Raji (cell line): ENCODE data around the gene PSPC1.

Experiments used
- POLR2A ChIP-seq: IDR thresholded peaks from 2 replicates; pipeline ENCODE4 v1.6.1; 2011; ENCODE audit warnings: low read depth, low read length, control low read depth; ENCODE audit not compliant: insufficient read depth

Gene PSPC1

DNA sequence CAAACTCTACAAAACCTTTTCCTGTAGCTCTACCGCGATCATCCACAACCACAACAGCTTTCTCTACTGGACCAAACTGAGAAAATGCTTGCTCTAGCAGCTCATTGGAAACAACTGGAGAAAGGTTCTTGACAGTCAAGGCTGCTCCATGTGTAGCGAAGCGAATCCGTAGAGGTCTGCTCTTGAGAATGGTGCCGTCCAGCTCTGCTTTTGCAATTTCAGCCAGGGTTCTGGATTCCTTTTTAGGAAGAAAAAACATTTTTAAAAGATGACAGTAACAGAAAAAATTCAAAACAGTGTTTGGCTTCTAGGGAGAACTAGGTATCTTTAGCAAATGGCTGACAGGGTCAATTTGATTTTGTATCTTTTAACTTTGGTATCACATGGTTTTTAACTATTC lies 10.4 kb downstream of the PSPC1 start:
- TF ChIP-seq POLR2A, result no peak

DNA sequence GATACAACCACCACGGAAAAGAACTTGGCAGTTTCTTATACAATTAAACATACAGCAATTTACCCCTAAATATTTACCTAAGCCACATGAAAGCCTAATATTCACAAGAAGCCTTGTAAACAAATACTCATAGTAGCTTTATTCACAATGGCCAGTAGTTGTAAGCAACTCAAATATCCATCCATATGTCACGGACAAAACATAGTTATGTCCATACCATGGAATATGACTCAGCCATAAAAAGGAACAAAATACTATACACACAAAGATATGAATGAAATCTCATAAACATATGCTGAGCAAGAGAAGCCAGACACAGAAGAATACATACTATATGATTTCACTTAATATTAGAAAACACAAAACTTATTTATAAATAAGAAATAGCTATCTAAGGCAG lies 12.9 kb downstream of the PSPC1 start:
- TF ChIP-seq POLR2A, result no peak

DNA sequence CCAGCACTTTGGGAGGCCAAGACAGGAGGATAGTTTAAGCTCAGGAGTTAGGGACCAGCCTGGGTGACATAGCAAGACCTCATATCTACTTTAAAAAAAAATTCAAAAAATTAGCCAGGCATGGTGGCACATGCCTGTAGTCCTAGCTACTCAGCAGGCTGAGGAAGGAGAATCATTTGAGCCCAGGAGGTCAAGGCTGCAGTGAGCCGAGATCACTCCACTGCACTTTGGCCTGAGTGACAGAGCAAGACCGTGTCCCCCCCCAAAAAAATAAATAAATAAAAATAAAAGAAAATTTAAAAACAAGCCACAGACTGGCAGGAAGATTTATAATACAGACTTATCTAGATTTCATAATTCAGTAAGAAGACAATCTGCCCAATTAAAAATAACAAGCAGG lies 14.8 kb downstream of the PSPC1 start:
- TF ChIP-seq POLR2A, result no peak

DNA sequence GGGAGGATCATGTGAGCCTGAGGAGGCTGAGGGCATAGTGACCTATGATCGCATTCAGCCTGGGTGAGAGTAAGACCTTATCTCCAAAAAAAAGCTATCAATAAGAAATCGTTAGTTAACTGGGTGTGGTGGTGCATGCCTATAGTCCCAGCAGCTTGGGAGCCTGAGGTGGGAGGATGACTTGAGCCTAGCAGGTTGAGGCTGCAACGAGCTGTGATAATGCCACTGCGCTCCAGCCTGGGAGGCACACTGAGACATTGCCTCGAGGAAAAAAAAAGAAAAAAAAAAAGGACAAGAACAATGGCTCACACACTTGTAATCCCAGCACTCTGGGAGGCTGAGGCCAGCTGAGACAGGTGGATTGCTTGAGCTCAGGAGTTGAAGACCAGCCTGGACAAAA lies 16.2 kb downstream of the PSPC1 start:
- no peak for TF ChIP-seq POLR2A

DNA sequence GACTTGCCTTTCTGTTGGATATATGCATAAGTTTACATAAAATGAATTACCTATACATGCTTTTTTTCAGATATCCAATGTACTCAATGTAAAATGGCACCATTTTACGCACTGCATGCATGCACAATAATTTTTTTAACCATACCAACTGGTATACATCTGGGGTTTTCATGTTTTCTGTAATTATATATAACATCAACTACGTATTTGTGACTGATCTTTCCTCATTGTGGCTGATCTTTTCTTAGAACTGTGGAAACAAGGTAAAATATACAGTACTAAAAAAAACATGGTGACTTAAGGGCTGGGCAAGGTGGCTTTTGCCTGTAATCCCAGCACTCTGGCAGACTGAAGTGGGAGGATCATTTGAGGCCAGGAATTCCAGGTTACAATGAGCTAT lies 18.5 kb downstream of the PSPC1 start:
- TF ChIP-seq POLR2A, result no peak

DNA sequence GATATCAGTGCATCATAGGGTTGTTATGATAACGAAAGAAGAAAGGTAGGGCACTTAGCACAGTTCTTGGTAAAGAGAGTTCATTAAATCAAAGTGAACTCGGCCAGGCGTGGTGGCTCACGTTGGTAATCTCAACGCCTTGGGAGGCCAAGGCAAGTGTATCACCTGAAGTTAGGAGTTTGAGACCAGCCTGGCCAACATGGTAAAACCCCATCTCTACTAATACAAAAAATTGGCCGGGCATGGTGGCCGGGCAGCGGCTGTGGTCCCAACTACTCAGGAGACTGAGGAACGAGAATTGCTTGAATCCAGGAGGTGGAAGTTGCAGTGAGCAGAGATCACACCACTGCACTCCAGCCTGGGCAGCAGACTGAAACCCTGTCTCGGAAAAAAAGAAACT lies 19.1 kb downstream of the PSPC1 start:
- TF ChIP-seq POLR2A, result no peak

DNA sequence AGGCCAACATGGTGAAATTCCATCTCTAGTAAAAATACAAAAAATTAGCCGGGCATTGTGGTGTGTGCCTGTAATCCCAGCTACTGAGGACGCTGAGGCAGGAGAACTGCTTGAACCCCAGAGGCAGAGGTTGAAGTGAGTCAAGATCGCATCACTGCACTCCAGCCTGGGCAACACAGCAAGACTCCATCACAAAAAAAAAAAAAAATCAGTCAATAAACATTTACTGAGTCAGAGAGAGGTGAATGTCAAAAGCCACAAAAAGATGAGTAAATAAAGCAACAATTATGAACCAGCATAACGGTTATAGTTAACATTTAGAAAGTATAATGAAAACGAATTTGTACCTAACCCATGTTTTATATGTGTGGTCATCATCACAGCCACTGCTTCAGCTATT lies 23.1 kb downstream of the PSPC1 start:
- TF ChIP-seq POLR2A, result no peak

DNA sequence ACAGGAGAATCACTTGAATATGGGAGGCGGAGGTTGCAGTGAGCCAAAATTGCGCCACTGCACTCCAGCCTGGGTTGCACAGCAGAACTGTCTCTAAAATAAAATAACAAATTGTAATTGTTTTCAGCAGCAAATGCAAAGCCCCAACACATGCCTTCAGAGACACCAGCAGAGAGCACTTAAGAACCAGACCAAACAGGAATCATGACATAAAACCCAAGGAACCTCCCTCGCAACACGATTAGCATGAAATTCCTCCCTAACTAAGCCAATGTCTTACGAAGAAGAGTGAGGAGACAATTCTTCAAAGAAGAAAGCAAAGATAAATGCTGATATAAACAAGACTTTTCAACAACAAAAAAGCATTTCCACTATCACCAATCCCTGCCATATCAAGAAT lies 40.1 kb downstream of the PSPC1 start:
- TF ChIP-seq POLR2A, result no peak

DNA sequence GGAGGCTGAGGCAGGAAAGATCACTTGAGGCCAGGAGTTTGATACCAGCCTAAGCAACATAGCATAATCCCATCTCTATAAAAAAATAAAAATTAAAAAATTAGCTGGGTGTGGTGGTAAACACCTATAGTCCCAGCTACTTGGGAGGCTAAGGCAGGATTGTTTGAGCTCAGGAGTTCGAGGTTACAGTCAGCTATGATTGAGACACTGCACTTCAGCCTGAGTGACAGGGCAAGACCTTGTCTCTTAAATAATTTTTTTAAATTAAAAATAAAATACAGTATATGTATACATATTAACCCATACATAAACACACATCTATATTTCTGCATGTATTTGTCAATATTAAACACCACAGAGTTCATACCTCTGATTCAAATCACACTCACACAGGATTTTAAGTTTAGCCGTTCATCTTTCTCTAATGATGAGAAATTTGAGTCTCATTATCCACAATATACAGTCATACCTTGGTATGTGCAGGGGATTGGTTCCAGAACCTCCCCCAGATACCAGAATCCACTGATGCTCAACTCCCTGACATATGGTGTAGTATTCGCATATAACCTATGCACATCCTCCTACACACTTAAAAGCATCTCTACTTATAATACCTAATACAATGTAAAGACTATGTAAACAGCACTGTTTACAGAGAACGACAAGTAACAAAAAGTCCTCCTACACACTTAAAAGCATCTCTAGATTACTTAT lies 44.7 kb downstream of the PSPC1 start:
- TF ChIP-seq POLR2A, result no peak

DNA sequence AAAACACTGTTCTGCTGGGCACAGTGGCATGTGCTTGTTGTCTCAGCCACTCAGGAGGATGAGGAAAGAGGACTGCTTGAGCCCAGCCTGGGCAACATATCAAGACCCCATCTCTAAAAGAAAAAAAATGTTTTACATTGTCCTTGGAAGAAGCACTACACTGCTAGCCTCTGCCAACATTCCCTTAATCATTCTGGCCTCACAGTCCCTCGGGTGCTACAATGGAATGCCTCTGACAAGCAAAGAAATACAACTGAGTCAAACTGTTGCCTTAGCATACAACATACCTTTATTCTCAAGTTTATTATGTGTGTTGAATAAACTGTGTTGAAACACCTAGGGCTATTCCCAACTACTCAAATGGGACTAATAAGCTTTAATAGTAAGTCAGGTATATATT lies 56.1 kb downstream of the PSPC1 start:
- TF ChIP-seq POLR2A, result no peak

DNA sequence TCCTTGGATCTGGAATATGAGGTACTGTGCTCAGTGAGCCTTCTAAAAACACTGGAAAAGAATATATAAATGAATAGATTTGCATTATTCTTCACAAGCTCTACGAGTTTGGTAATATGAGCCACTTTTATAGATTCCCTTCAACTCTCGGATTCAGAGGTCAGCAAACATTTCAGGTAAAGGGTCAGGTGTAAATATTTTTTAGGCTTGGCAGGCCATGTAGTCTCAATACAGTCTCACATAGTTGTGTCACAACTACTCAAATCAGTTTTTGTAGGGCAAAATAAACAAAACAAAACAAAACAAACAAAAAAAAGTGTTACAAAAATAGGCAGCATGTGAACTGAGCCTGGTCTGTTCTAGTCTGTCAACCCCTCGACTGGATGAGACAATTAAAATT lies 57.4 kb downstream of the PSPC1 start:
- no peak for TF ChIP-seq POLR2A

DNA sequence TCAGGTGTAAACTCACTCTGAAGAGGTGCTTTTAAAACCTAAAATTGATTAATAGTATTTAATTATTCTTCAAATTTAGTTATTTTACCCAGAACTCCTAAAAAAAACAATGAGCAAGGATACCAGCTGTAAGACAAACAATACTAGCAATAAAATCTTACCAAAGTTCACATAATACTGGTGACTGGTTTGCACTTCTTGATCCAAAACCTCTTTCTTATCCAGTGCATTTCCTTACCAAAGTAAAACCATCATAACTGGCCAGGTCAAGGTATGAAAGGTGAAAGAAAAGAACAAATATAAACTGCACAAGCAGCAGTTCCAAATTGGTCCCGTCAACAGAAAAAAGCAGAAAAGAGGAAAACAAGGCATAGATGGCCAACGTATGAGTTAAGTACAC lies 62.7 kb downstream of the PSPC1 start:
- no peak for TF ChIP-seq POLR2A

DNA sequence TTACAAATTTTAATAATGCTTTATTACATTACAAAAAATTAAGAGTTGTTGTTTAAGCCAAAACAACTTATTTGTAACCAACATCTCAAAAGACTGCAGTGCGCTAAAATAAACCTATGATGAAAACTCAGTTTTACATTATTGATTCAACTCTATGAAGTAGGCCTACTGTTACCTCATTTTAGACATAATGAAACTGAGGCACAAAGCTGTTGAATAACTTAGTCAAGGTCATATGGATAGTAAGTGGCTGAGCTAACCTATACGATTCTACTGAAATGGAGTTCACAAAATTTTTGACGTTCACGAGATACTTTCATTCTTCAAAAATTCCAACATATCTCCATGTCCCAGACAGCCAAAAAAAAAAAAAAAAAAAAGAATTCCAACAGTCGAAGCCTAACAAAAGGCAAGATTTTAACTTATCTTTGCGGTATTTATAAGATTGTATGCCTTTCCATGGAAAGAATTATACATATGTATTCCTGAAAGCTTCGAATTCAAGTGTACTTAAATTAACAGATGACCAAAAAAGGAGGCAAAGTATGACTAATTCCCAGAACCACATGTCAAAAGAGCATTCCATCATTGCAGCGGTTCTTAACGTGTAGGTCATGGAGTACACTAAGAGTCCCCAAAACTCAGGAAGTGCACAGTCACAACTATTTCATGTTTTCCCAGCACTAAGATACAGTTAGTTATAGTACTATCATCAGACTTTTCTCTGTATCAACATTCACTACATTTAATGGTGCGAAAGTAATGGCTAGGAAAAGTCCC lies 69.4 kb downstream of the PSPC1 start:
- no peak for TF ChIP-seq POLR2A

DNA sequence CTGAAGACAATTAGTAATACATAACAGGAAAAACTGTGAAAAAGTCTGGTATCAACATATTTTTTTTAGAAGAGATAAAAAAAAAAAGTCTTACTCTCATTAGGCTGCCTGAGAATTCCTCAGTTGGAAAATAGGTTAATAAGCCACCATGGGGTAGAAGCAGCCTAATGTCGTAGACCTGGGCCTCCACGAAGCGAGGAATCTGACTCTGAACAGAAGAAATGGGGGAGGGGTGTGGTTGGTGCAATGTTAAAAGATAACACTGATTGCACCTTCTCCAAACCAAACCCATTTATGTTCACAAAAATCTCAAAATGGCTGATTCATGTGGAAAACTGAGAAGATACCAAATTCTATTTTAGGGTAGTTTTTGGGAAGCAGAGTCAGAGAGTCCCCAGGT lies 86.9 kb downstream of the PSPC1 start:
- no peak for TF ChIP-seq POLR2A

DNA sequence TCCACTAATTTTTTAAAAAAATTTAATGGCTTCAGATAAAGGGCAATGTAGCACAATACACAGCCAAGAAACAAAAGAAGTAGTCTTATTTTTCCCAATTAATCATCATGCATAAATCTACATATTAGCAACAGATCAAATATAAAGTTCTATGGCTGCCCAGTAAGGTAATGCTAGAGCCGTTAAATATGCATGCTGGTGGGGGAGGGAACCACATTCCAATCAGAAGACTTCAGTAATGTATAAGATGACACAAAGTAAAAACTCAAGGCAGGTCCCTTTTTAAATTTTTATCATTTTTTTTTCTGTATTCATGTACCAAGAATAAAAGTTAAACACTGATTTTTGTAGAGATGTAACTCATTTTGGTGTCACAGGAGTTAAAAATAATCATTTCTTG lies 87.3 kb downstream of the PSPC1 start:
- TF ChIP-seq POLR2A, result no peak

DNA sequence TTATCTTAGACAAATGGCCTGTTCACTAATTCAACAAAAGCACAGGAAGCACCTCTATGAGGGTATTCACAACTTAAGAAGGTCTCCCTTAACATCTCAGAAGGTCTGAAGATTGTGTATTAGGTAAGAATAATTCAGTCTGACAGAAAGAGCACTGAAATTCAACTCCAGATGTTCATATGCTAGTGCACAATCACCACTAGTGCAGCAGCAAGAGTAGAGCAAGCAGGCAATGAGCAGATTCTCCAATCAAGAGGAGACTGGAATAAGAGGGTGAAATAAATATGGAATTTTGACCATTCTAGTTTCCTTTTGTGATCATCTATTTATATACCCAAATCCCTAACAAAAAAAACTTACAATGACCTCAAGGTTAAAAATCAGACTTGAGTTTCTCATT lies 97.3 kb downstream of the PSPC1 start:
- TF ChIP-seq POLR2A, result no peak

DNA sequence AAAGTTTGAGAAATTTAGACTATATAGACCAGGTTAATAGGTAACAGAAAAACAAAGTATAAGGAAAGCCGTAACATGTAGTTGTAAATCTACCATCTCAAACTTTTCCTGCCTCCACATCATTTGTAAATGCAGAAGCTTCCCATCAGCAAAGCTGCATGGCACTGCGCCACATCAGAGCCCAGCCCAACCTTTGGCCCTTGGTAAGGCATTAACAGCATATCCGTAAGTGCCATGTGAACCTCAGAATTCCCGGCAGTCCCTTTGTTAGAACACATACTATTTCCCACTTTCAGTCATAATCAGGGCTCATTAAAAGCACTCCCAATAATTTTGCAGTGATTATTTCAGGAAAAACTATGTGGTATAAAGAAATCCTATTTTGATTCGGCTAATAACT lies 97.7 kb downstream of the PSPC1 start:
- TF ChIP-seq POLR2A, result no peak
